DOHH2 (cell line): ENCODE data around the gene TNXB.

Source experiments
- H3F3A ChIP-seq: fragments of 200-600 bp; sonication (generic), shearing (Covaris generic); 2 replicates; pipeline ENCODE4 v1.6.0; 2016; ENCODE audit warnings: antibody characterized with exemption, mild to moderate bottlenecking; ENCODE audit not compliant: control insufficient read depth, insufficient read depth
- H3K27ac ChIP-seq: fragments of 200-600 bp; sonication (generic); 2 replicates; pipeline ENCODE4 v1.5.1; 2014; ENCODE audit warnings: low read depth, mild to moderate bottlenecking, low read length, moderate library complexity
- H3K27me3 ChIP-seq: fragments of 200-600 bp; sonication (generic); 2 replicates; pipeline ENCODE4 v1.6.1; 2014; ENCODE audit warnings: mild to moderate bottlenecking, low read length, mixed read lengths; ENCODE audit not compliant: control insufficient read depth
- H3K36me3 ChIP-seq: fragments of 200-600 bp; sonication (generic); 2 replicates; pipeline ENCODE4 v1.6.1; 2014; ENCODE audit warnings: mild to moderate bottlenecking, low read length, moderate library complexity, mixed read lengths; ENCODE audit not compliant: control insufficient read depth
- H3K4me1 ChIP-seq: fragments of 200-600 bp; sonication (generic); 2 replicates; pipeline ENCODE4 v1.6.1; 2014; ENCODE audit warnings: mild to moderate bottlenecking, low read length, mixed read lengths; ENCODE audit not compliant: control insufficient read depth
- H3K4me2 ChIP-seq: fragments of 200-600 bp; sonication (generic); 2 replicates; pipeline ENCODE4 v1.6.0; 2014; ENCODE audit warnings: mild to moderate bottlenecking, low read length, moderate library complexity
- H3K4me3 ChIP-seq: fragments of 200-600 bp; sonication (generic); 2 replicates; pipeline ENCODE4 v1.5.1; 2014; ENCODE audit warnings: mild to moderate bottlenecking, low read length, mixed read lengths
- H3K79me2 ChIP-seq: fragments of 200-600 bp; sonication (generic); 2 replicates; pipeline ENCODE4 v1.6.1; 2014; ENCODE audit warnings: mild to moderate bottlenecking, low read length, mixed read lengths; ENCODE audit not compliant: control insufficient read depth
- H3K9me2 ChIP-seq: fragments of 200-600 bp; sonication (generic); replicated peaks from 2 replicates; pipeline ENCODE4 v1.6.1; 2014; ENCODE audit warnings: mild to moderate bottlenecking, low read length, mixed read lengths; ENCODE audit not compliant: control insufficient read depth
- H3K9me3 ChIP-seq: fragments of 200-600 bp; sonication (generic); 2 replicates; pipeline ENCODE4 v1.6.1; 2014; ENCODE audit warnings: antibody characterized with exemption, low read length, mixed read lengths; ENCODE audit not compliant: control insufficient read depth, insufficient read depth
- H4K20me1 ChIP-seq: fragments of 200-600 bp; sonication (generic); 2 replicates; pipeline ENCODE4 v1.6.0; 2014; ENCODE audit warnings: low read depth, mild to moderate bottlenecking, antibody characterized with exemption, low read length, moderate library complexity; ENCODE audit not compliant: control insufficient read depth, insufficient read depth
- CTCF ChIP-seq: fragments of 200-600 bp; sonication (generic); IDR thresholded peaks from one replicate; pipeline ENCODE4 v1.5.1; 2014; ENCODE audit warnings: antibody characterized with exemption, mild to moderate bottlenecking, low read depth, low read length; ENCODE audit not compliant: poor library complexity, severe bottlenecking
- EZH2phosphoT487 ChIP-seq: fragments of 200-600 bp; sonication (generic); IDR thresholded peaks from 2 replicates; pipeline ENCODE4 v1.6.1; 2017; ENCODE audit warnings: borderline replicate concordance, mild to moderate bottlenecking, antibody characterized with exemption, low read length, moderate library complexity, mixed read lengths

TNXB gene

DNA sequence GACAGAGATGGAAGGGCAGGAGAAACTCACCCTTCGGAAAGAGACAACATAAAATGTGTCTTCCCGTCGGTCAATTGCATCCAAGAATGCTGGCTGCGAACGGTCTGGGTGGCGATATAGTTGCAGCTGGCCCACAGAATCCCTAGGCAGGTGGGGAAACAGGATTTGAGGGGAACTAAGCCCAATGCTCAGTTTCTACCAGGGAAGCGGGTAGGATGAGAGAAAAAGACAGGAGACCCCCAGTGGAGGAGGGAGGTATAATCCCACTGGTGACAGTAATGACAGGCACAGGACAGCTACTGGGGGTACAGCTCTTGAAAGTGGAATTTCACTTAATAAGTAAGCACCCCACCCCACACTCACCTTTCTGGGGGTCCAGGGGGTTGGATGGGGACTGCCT is 7.5 kb upstream of the TNXB start:
- H3K27ac ChIP-seq, result no peak overlapping the region
- H3K4me1 ChIP-seq, result peaks cover 7% of the 10 kb centered on the region
- H3K27me3 ChIP-seq, result no peaks in the 10 kb centered on the region
- H3K36me3 ChIP-seq, result peaks cover 53% of the 10 kb centered on the region
- no peaks in the 10 kb centered on the region for H3K9me3 ChIP-seq
- H3K79me2 ChIP-seq, result no peaks in the 10 kb centered on the region
- H3K9me2 ChIP-seq, result no peaks in the 10 kb centered on the region
- H3F3A ChIP-seq, result peaks cover 4% of the 10 kb centered on the region; the same call in 1 of the 2 replicates
- H3K4me3 ChIP-seq, result no peak overlapping the region
- TF ChIP-seq CTCF (peak; percentile 48), EZH2phosphoT487 (no peak)
- no peak overlapping the region for H3K4me2 ChIP-seq
- H4K20me1 ChIP-seq, result 0 out of 2 replicates have a peak, but pooled peaks cover 3% of the 10 kb centered on the region

- Histone ChIP-seq H3K27ac (no peak overlapping the region), H3K4me1 (peaks cover 7% of the 10 kb centered on the region), H3K4me2 (no peak overlapping the region), H3K9me3 (no peaks in the 10 kb centered on the region), H3K4me3 (no peak overlapping the region), H4K20me1 (0 out of 2 replicates have a peak, but pooled peaks cover 3% of the 10 kb centered on the region), H3K79me2 (no peaks in the 10 kb centered on the region), H3F3A (peaks cover 4% of the 10 kb centered on the region; the same call in 1 of the 2 replicates), H3K36me3 (peaks cover 46% of the 10 kb centered on the region), H3K9me2 (no peaks in the 10 kb centered on the region), H3K27me3 (no peaks in the 10 kb centered on the region)
- no peak for TF ChIP-seq CTCF
- TF ChIP-seq EZH2phosphoT487, result no peak
Measured at GRCh38 chr6:32115623-32116022, 6.5 kb upstream of the TNXB start.

DNA sequence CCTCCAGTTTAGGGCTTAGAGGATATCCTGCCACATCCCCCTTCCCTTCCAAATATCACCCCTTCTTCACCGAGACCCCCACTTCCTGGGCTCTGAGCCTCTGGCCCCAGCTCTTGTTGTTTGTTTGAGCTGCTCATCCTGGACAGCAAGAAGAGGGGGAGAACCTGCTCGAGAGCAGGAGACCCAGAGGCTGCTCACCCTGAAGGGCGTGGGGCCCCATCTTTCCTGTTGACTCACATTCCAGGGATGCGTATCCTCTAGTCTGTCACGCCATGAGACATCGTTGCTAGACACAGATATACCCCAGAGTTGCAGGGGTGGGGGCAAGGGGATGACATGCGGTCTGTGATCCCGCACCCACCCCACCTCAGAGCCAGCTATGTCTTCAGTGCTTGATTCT is 5.7 kb upstream of the TNXB start:
- H3K4me2 ChIP-seq, result no peak overlapping the region
- H3K27me3 ChIP-seq, result peaks cover 2% of the 10 kb centered on the region
- no peaks in the 10 kb centered on the region for H3K9me2 ChIP-seq
- no peak overlapping the region for H3K4me3 ChIP-seq
- H3K79me2 ChIP-seq, result no peaks in the 10 kb centered on the region
- H3K9me3 ChIP-seq, result no peaks in the 10 kb centered on the region
- peaks cover 43% of the 10 kb centered on the region for H3K36me3 ChIP-seq
- peaks cover 4% of the 10 kb centered on the region; the same call in 1 of the 2 replicates for H3F3A ChIP-seq
- TF ChIP-seq EZH2phosphoT487 (no peak), CTCF (no peak)
- H3K4me1 ChIP-seq, result peaks cover 7% of the 10 kb centered on the region
- 0 out of 2 replicates have a peak, but pooled peaks cover 2% of the 10 kb centered on the region for H4K20me1 ChIP-seq
- no peak overlapping the region for H3K27ac ChIP-seq
